ENCODE results near the gene HMGXB3. TPM values are rescaled to one million over a fixed set of nuclear protein-coding genes. Genes with fewer than 3 reads are reported as not detected.

The HMGXB3 gene
- total RNA-seq, 1 experiment from 2014 or later = 26.9 TPM

DNA sequence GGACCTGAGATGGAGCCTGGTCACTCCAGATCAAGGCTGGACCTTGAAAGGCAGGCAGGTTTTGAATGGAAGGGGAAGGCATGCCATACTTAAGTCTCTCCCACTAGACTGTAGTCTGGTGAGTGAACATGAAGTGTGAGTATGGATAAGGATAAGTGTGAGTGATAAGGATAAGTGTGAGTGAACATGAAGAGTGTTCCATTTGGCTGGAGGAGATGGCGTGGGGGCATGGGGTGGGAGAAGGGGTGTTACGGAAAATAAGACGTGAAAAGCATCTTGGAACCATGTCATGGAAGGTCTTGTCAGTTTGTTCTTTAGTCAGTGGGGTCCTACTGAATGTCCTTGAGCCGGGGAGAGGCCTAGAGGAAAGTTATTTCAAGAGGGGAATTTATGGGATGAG lies 32.8 kb downstream of the HMGXB3 start:
- no peaks in the 10 kb centered on the region for H3K79me2 ChIP-seq (ENCODE audit: insufficient read depth, low read length)
- Mint-ChIP-seq H3K27ac (peak overlapping the region in 1 of 3 experiments; percentile 13; a peak in 2 of 7 replicates), H3K36me3 (ENCODE audit: insufficient read depth in 1 of 3, low read depth in 3 of 3) (peaks cover 19 to 75% (median 67%) of the 10 kb centered on the region in 3 experiments; a peak in 6 of 7 replicates), H3K4me1 (no peaks in the 10 kb centered on the region), H3K9me3 (no peaks in the 10 kb centered on the region), H3K4me3 (no peak overlapping the region), H3K27me3 (ENCODE audit: low read depth) (no peaks in the 10 kb centered on the region)
- no peak overlapping the region for H3K56ac ChIP-seq (ENCODE audit: insufficient read length, low read depth, low read length)
- H3K4ac ChIP-seq (ENCODE audit: low read depth, low read length) = no peak overlapping the region
- H3K9me3 ChIP-seq (ENCODE audit: control insufficient read depth, low read depth, low read length) = no peaks in the 10 kb centered on the region
- no peak overlapping the region for H3T11ph ChIP-seq (ENCODE audit: low read length)
- H2BK12ac ChIP-seq (ENCODE audit: insufficient read length, low read depth, low read length) = no peak overlapping the region
- H3K27me3 ChIP-seq (ENCODE audit: insufficient read depth, low read length) = no peaks in the 10 kb centered on the region
- no peak overlapping the region for H3K27ac ChIP-seq (ENCODE audit: insufficient read length, low read depth, low read length)
- H3K79me1 ChIP-seq (ENCODE audit: insufficient read depth, low read depth, low read length, poor library complexity, severe bottlenecking) = no peaks in the 10 kb centered on the region
- TF ChIP-seq CTCF (conservative IDR thresholded peaks at IDR 0.05) = no peak
- H3K4me2 ChIP-seq (ENCODE audit: insufficient read depth, insufficient read length, low read length) = no peak overlapping the region
- 100% methylated on average over 1 of the region's 4 CpGs for WGBS (ENCODE audit: extremely low coverage, insufficient read length, low lambda C conversion rate)
- DNase-seq = no peak
- H3K23ac ChIP-seq (ENCODE audit: insufficient read length, low read depth, low read length) = no peak overlapping the region
- no peaks in the 10 kb centered on the region for H4K20me1 ChIP-seq (ENCODE audit: control insufficient read depth, insufficient read depth, insufficient read length)
- no peak overlapping the region for H3K14ac ChIP-seq (ENCODE audit: insufficient read depth, low read length)
- no peak overlapping the region for H4K8ac ChIP-seq (replicated peaks; ENCODE audit: insufficient read length, low read depth, low read length)
- no peak overlapping the region for H4K5ac ChIP-seq (ENCODE audit: insufficient read length, low read depth, low read length)
- H3K23me2 ChIP-seq (ENCODE audit: insufficient read length, low read depth, low read length, poor library complexity, severe bottlenecking) = no peaks in the 10 kb centered on the region
- H2BK5ac ChIP-seq (ENCODE audit: insufficient read length, low read length) = no peak overlapping the region
- no peak overlapping the region for H2BK15ac ChIP-seq (ENCODE audit: low read depth, low read length)
- no peak overlapping the region for H2BK20ac ChIP-seq (ENCODE audit: low read depth, low read length, poor library complexity, severe bottlenecking)
- no peak overlapping the region for H2AK5ac ChIP-seq (ENCODE audit: insufficient read length, low read length)
- H3K9ac ChIP-seq (ENCODE audit: extremely low read depth, insufficient read length, low read length) = no peak overlapping the region
- H4K91ac ChIP-seq (ENCODE audit: insufficient read length, low read depth, low read length) = no peak overlapping the region
- no peaks in the 10 kb centered on the region for H3K4me1 ChIP-seq (ENCODE audit: insufficient read depth, low read length)
- H3K18ac ChIP-seq (ENCODE audit: insufficient read length, low read depth, low read length) = no peak overlapping the region
- no peak overlapping the region for H2BK120ac ChIP-seq (ENCODE audit: low read depth, low read length, poor library complexity, severe bottlenecking)
- H2AFZ ChIP-seq (ENCODE audit: low read length) = no peak overlapping the region

Measured in H9 (cell line).